ENCODE results near the gene CCDC38. TPM values are rescaled to one million over a fixed set of nuclear protein-coding genes. Genes with fewer than 3 reads are reported as not detected.

The CCDC38 gene
- total RNA-seq, 1 experiment from 2014 or later = not detected

DNA sequence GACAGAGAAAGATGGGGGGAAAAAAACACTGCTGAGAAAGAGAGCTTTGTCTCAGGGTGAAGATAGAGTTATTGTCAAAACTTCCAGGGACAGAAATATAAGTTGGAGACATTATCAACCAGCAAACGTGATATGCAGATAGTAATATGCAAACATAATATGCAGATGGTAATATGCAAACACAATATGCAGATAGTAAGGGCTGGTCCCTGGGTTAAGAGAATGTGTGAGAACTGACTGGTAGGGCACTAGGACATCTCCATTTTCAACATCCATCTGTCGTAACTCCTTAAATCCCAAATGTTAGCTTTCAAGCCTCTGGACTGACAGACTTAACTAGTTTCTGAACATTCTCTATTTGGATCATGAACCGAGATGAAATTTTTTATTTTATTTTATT is 51.5 kb downstream of the CCDC38 start:
- TF ChIP-seq, protein P1, sequence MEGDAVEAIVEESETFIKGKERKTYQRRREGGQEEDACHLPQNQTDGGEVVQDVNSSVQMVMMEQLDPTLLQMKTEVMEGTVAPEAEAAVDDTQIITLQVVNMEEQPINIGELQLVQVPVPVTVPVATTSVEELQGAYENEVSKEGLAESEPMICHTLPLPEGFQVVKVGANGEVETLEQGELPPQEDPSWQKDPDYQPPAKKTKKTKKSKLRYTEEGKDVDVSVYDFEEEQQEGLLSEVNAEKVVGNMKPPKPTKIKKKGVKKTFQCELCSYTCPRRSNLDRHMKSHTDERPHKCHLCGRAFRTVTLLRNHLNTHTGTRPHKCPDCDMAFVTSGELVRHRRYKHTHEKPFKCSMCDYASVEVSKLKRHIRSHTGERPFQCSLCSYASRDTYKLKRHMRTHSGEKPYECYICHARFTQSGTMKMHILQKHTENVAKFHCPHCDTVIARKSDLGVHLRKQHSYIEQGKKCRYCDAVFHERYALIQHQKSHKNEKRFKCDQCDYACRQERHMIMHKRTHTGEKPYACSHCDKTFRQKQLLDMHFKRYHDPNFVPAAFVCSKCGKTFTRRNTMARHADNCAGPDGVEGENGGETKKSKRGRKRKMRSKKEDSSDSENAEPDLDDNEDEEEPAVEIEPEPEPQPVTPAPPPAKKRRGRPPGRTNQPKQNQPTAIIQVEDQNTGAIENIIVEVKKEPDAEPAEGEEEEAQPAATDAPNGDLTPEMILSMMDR (IDR thresholded peaks at IDR 0.05; ENCODE audit: insufficient read depth in 1 of 2, low read depth in 1 of 2, low read length in 1 of 2, severe bottlenecking in 1 of 2, unreplicated experiment in 1 of 2) = no peak
- no peak overlapping the region for H3K4me3 Mint-ChIP-seq (ENCODE audit: unreplicated experiment)
- Histone ChIP-seq H3K4me1 (no peaks in the 10 kb centered on the region), H3K4me3 (ENCODE audit: low read depth, low read length) (no peak overlapping the region), H3K36me3 (ENCODE audit: control insufficient read depth, insufficient read depth, low read length) (no peaks in the 10 kb centered on the region), H3K9me3 (no peaks in the 10 kb centered on the region), H3K27me3 (replicated peaks; ENCODE audit: control insufficient read depth, insufficient read depth, low read length) (no peaks in the 10 kb centered on the region)
- H3K9me3 Mint-ChIP-seq (ENCODE audit: unreplicated experiment) = no peaks in the 10 kb centered on the region
- no peaks in the 10 kb centered on the region for H3K4me1 Mint-ChIP-seq (ENCODE audit: low read depth, unreplicated experiment)
- H3K27ac Mint-ChIP-seq (ENCODE audit: unreplicated experiment) = no peak overlapping the region
- POLR2A ChIA-PET = no interaction called here
- H3K36me3 Mint-ChIP-seq (ENCODE audit: insufficient read depth, unreplicated experiment) = no peaks in the 10 kb centered on the region
- no TSS peak for BruUV-seq (replicated peaks)
- DNase-seq = no peak
- intact Hi-C loops (cut with micrococcal nuclease; ENCODE audit: unreplicated experiment) = no loop called here
- H3K27me3 Mint-ChIP-seq (ENCODE audit: insufficient read depth, unreplicated experiment) = peaks cover 7% of the 10 kb centered on the region
- CTCF ChIA-PET = no interaction called here

DNA sequence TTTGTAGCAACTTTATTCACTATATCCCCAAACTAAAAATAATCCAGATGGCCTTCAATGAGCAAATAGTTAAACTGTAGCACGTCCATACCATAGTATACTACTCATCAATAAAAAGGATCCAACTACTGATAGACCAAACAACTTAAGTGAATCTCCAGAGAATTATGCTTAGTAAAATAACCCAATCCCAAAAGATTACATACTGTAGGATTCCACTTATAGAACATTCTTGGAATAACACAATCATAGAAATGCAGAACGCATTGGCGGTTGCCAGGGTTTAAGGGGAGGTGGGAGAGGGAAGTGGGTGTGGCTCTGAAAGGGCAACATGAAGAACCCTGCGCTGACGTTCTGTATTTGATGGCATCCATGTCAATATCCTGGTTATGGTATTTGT is 55.1 kb downstream of the CCDC38 start:
- Histone ChIP-seq H3K4me1 (no peaks in the 10 kb centered on the region), H3K4me3 (ENCODE audit: low read depth, low read length) (no peak overlapping the region), H3K27me3 (replicated peaks; ENCODE audit: control insufficient read depth, insufficient read depth, low read length) (no peaks in the 10 kb centered on the region), H3K9me3 (peaks cover 6% of the 10 kb centered on the region; the same call in 1 of the 2 replicates), H3K36me3 (ENCODE audit: control insufficient read depth, insufficient read depth, low read length) (no peaks in the 10 kb centered on the region)
- no peaks in the 10 kb centered on the region for H3K36me3 Mint-ChIP-seq (ENCODE audit: insufficient read depth, unreplicated experiment)
- TF ChIP-seq, protein P1 (IDR thresholded peaks at IDR 0.05; ENCODE audit: insufficient read depth in 1 of 2, low read depth in 1 of 2, low read length in 1 of 2, severe bottlenecking in 1 of 2, unreplicated experiment in 1 of 2) = no peak
- intact Hi-C loops (cut with micrococcal nuclease; ENCODE audit: unreplicated experiment) = no loop called here
- H3K4me1 Mint-ChIP-seq (ENCODE audit: low read depth, unreplicated experiment) = no peaks in the 10 kb centered on the region
- no peak for DNase-seq
- H3K4me3 Mint-ChIP-seq (ENCODE audit: unreplicated experiment) = no peak overlapping the region
- no peak overlapping the region for H3K27ac Mint-ChIP-seq (ENCODE audit: unreplicated experiment)
- peaks cover 4% of the 10 kb centered on the region for H3K27me3 Mint-ChIP-seq (ENCODE audit: insufficient read depth, unreplicated experiment)
- ChIA-PET POLR2A (no interaction called here), CTCF (no interaction called here)
- no TSS peak for BruUV-seq (replicated peaks)
- H3K9me3 Mint-ChIP-seq (ENCODE audit: unreplicated experiment) = no peaks in the 10 kb centered on the region

DNA sequence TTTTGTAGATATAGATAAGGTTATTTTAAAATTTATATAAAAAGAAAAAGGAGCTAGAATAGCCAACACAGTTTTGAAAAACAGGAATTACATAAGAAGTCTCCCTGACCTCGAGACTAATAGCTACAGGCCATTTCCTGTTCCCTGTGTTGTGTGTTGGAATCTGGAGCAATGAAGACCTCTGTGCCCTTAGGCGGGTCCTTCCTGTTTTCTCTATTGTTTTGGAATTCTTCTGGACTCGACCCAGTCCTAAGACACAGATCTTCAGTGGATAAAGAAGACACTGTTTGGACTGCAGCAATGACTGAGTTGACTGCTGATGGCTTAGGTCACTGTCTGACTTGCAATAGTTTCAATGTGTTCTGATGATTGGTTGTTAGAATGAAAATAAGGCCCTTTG is 57.4 kb downstream of the CCDC38 start:
- Mint-ChIP-seq H3K4me1 (ENCODE audit: low read depth, unreplicated experiment) (no peaks in the 10 kb centered on the region), H3K9me3 (ENCODE audit: unreplicated experiment) (no peaks in the 10 kb centered on the region), H3K4me3 (ENCODE audit: unreplicated experiment) (no peak overlapping the region), H3K36me3 (ENCODE audit: insufficient read depth, unreplicated experiment) (no peaks in the 10 kb centered on the region), H3K27ac (ENCODE audit: unreplicated experiment) (no peak overlapping the region), H3K27me3 (ENCODE audit: insufficient read depth, unreplicated experiment) (no peaks in the 10 kb centered on the region)
- no peaks in the 10 kb centered on the region for H3K4me1 ChIP-seq
- TF ChIP-seq, protein P1 (IDR thresholded peaks at IDR 0.05; ENCODE audit: insufficient read depth in 1 of 2, low read depth in 1 of 2, low read length in 1 of 2, severe bottlenecking in 1 of 2, unreplicated experiment in 1 of 2) = no peak
- H3K36me3 ChIP-seq (ENCODE audit: control insufficient read depth, insufficient read depth, low read length) = no peaks in the 10 kb centered on the region
- no peaks in the 10 kb centered on the region for H3K27me3 ChIP-seq (replicated peaks; ENCODE audit: control insufficient read depth, insufficient read depth, low read length)
- H3K9me3 ChIP-seq = peaks cover 6% of the 10 kb centered on the region; the same call in 1 of the 2 replicates
- CTCF ChIA-PET = no interaction called here
- DNase-seq = no peak
- intact Hi-C loops (cut with micrococcal nuclease; ENCODE audit: unreplicated experiment) = no loop called here
- POLR2A ChIA-PET = no interaction called here
- no peak overlapping the region for H3K4me3 ChIP-seq (ENCODE audit: low read depth, low read length)
- BruUV-seq (replicated peaks) = no TSS peak
